ENCODE data around the gene SYTL2. TPM values are rescaled to one million over a fixed set of nuclear protein-coding genes. Genes with fewer than 3 reads are reported as not detected.

Gene SYTL2
- total RNA-seq, 1 experiment from 2014 or later, result 132 TPM

- DNase-seq (ENCODE audit: low read depth, low spot score) (no peak), ATAC-seq (no peak)
- H3K36me3 ChIP-seq (ENCODE audit: control insufficient read depth, insufficient read depth, low read length), result peaks cover 6% of the 10 kb centered on the region; the same call in 1 of the 2 replicates
- H3K27me3 ChIP-seq (ENCODE audit: control insufficient read depth, insufficient read depth, low read length), result no peaks in the 10 kb centered on the region
- ChIA-PET POLR2A (interaction anchor here (0.7 kb wide), 1 partner anchor 765 kb away, joined by 4 read pairs; no protein-coding TSS in a partner anchor), CTCF (no interaction called here)
- H3K9me3 ChIP-seq (ENCODE audit: control insufficient read depth, insufficient read depth, low read depth, low read length), result no peaks in the 10 kb centered on the region
- peaks cover 19% of the 10 kb centered on the region for H3K4me1 ChIP-seq (ENCODE audit: control insufficient read depth, insufficient read depth, low read length)
- intact Hi-C loops (cut with micrococcal nuclease; ENCODE audit: unreplicated experiment), result no loop called here
- BruUV-seq (replicated peaks), result no TSS peak
- in situ Hi-C loops (cut with HindIII; ENCODE audit: low pct_unique_long_range_greater_than_20kb, low sequenced_read_pairs), result no loop called here
- H3K27ac ChIP-seq (ENCODE audit: low read length), result no peak overlapping the region
- TF ChIP-seq POLR2AphosphoS5 (IDR thresholded peaks at IDR 0.05; ENCODE audit: low read depth, low read length) (no peak), SIN3A (IDR thresholded peaks at IDR 0.05; ENCODE audit: borderline replicate concordance, insufficient read depth, low read depth, low read length) (no peak), TCF7L2 (IDR thresholded peaks at IDR 0.05; ENCODE audit: low read depth, low read length) (no peak)
- TF ChIP-seq, protein P1, sequence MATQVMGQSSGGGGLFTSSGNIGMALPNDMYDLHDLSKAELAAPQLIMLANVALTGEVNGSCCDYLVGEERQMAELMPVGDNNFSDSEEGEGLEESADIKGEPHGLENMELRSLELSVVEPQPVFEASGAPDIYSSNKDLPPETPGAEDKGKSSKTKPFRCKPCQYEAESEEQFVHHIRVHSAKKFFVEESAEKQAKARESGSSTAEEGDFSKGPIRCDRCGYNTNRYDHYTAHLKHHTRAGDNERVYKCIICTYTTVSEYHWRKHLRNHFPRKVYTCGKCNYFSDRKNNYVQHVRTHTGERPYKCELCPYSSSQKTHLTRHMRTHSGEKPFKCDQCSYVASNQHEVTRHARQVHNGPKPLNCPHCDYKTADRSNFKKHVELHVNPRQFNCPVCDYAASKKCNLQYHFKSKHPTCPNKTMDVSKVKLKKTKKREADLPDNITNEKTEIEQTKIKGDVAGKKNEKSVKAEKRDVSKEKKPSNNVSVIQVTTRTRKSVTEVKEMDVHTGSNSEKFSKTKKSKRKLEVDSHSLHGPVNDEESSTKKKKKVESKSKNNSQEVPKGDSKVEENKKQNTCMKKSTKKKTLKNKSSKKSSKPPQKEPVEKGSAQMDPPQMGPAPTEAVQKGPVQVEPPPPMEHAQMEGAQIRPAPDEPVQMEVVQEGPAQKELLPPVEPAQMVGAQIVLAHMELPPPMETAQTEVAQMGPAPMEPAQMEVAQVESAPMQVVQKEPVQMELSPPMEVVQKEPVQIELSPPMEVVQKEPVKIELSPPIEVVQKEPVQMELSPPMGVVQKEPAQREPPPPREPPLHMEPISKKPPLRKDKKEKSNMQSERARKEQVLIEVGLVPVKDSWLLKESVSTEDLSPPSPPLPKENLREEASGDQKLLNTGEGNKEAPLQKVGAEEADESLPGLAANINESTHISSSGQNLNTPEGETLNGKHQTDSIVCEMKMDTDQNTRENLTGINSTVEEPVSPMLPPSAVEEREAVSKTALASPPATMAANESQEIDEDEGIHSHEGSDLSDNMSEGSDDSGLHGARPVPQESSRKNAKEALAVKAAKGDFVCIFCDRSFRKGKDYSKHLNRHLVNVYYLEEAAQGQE (IDR thresholded peaks at IDR 0.05; ENCODE audit: insufficient read depth in 1 of 2, low read depth in 2 of 2, low read length in 1 of 2), result no peak
- TF ChIP-seq, protein P2, sequence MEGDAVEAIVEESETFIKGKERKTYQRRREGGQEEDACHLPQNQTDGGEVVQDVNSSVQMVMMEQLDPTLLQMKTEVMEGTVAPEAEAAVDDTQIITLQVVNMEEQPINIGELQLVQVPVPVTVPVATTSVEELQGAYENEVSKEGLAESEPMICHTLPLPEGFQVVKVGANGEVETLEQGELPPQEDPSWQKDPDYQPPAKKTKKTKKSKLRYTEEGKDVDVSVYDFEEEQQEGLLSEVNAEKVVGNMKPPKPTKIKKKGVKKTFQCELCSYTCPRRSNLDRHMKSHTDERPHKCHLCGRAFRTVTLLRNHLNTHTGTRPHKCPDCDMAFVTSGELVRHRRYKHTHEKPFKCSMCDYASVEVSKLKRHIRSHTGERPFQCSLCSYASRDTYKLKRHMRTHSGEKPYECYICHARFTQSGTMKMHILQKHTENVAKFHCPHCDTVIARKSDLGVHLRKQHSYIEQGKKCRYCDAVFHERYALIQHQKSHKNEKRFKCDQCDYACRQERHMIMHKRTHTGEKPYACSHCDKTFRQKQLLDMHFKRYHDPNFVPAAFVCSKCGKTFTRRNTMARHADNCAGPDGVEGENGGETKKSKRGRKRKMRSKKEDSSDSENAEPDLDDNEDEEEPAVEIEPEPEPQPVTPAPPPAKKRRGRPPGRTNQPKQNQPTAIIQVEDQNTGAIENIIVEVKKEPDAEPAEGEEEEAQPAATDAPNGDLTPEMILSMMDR (IDR thresholded peaks at IDR 0.05), result no peak
- no peak overlapping the region for H3K4me3 ChIP-seq (ENCODE audit: low read depth in 2 of 2, low read length in 2 of 2)
Measured at GRCh38 chr11:85758480-85759039, 52.4 kb downstream of the SYTL2 start.

- TF ChIP-seq SIN3A (IDR thresholded peaks at IDR 0.05; ENCODE audit: borderline replicate concordance, insufficient read depth, low read depth, low read length) (no peak), TCF7L2 (IDR thresholded peaks at IDR 0.05; ENCODE audit: low read depth, low read length) (no peak)
- TF ChIP-seq, protein P2 (IDR thresholded peaks at IDR 0.05), result no peak
- TF ChIP-seq, protein P1 (IDR thresholded peaks at IDR 0.05; ENCODE audit: insufficient read depth in 1 of 2, low read depth in 2 of 2, low read length in 1 of 2), result no peak
- H3K4me3 ChIP-seq (ENCODE audit: low read depth in 2 of 2, low read length in 2 of 2), result no peak overlapping the region
- CTCF ChIA-PET, result no interaction called here
- H3K4me1 ChIP-seq (ENCODE audit: control insufficient read depth, insufficient read depth, low read length), result peaks cover 19% of the 10 kb centered on the region
- in situ Hi-C loops (cut with HindIII; ENCODE audit: low pct_unique_long_range_greater_than_20kb, low sequenced_read_pairs), result no loop called here
- DNase-seq (ENCODE audit: low read depth, low spot score) (no peak), ATAC-seq (no peak)
- no peaks in the 10 kb centered on the region for H3K9me3 ChIP-seq (ENCODE audit: control insufficient read depth, insufficient read depth, low read depth, low read length)
- H3K27me3 ChIP-seq (ENCODE audit: control insufficient read depth, insufficient read depth, low read length), result no peaks in the 10 kb centered on the region
- no TSS peak for BruUV-seq (replicated peaks)
- peaks cover 6% of the 10 kb centered on the region; the same call in 1 of the 2 replicates for H3K36me3 ChIP-seq (ENCODE audit: control insufficient read depth, insufficient read depth, low read length)
- no peak overlapping the region for H3K27ac ChIP-seq (ENCODE audit: low read length)
- intact Hi-C loops (cut with micrococcal nuclease; ENCODE audit: unreplicated experiment), result no loop called here
- POLR2A ChIA-PET, result no interaction called here
Measured at GRCh38 chr11:85758026-85758425, 52.9 kb downstream of the SYTL2 start.

Data from Panc1 (cell line).